Measurements from ENCODE around the gene SETBP1.

The SETBP1 gene

GRCh38 chr18:45102126-45102525 is 421.4 kb downstream of the SETBP1 start:
- DNase-seq (ENCODE audit: low read depth): no peak
- H3K4me3 ChIP-seq (ENCODE audit: low read length): no peak overlapping the region
- no peak for TF ChIP-seq CTCF (conservative IDR thresholded peaks at IDR 0.05; ENCODE audit: low read depth, low read length)

- no peak for DNase-seq (ENCODE audit: low read depth)
- TF ChIP-seq CTCF (conservative IDR thresholded peaks at IDR 0.05; ENCODE audit: low read depth, low read length): no peak
These were observed 422.2 kb downstream of the SETBP1 start for GRCh38 chr18:45102863-45103262.

GRCh38 chr18:45103319-45104048 is 422.8 kb downstream of the SETBP1 start:
- no peak overlapping the region for H3K4me3 ChIP-seq (ENCODE audit: low read length)
- no peak for TF ChIP-seq CTCF (conservative IDR thresholded peaks at IDR 0.05; ENCODE audit: low read depth, low read length)
- DNase-seq (ENCODE audit: low read depth): no peak

More at GRCh38 chr18:45102863-45103262, 422.2 kb downstream of the SETBP1 start:
- H3K4me3 ChIP-seq (ENCODE audit: low read length): no peak overlapping the region

- no peak overlapping the region for H3K4me3 ChIP-seq (ENCODE audit: low read length)
- no peak for TF ChIP-seq CTCF (conservative IDR thresholded peaks at IDR 0.05; ENCODE audit: low read depth, low read length)
- no peak for DNase-seq (ENCODE audit: low read depth)
These were observed 423.3 kb downstream of the SETBP1 start for GRCh38 chr18:45104049-45104395.

GRCh38 chr18:45106331-45106774 is 425.7 kb downstream of the SETBP1 start:
- no peak overlapping the region for H3K4me3 ChIP-seq (ENCODE audit: low read length)
- no peak for TF ChIP-seq CTCF (conservative IDR thresholded peaks at IDR 0.05; ENCODE audit: low read depth, low read length)
- DNase-seq (ENCODE audit: low read depth): no peak

- no peak for TF ChIP-seq CTCF (conservative IDR thresholded peaks at IDR 0.05; ENCODE audit: low read depth, low read length)
- H3K4me3 ChIP-seq (ENCODE audit: low read length): no peak overlapping the region
- no peak for DNase-seq (ENCODE audit: low read depth)
These were observed 426.7 kb downstream of the SETBP1 start for GRCh38 chr18:45107425-45107824.

- no peak for DNase-seq (ENCODE audit: low read depth)
- no peak overlapping the region for H3K4me3 ChIP-seq (ENCODE audit: low read length)
- TF ChIP-seq CTCF (conservative IDR thresholded peaks at IDR 0.05; ENCODE audit: low read depth, low read length): no peak
These were observed 428.1 kb downstream of the SETBP1 start for GRCh38 chr18:45108754-45109153.

All from retinal pigment epithelial cell (primary cell).